Suprapubic skin (tissue), 4 donors: ENCODE measurements around the gene PLBD2. TPM values are rescaled to one million over a fixed set of nuclear protein-coding genes. Genes with fewer than 3 reads are reported as not detected.

ENCODE experiments used
- DNase-seq, 2 donors: peaks; one replicate each; pipeline ENCODE4 v3.0.0-alpha.2; 2019; ENCODE audit warnings: low spot score in 2 of 2
- H3K27ac ChIP-seq: fragments of 200-600 bp; sonication (generic); one replicate; pipeline ENCODE4 v1.5.1; 2019
- H3K27me3 ChIP-seq: fragments of 200-600 bp; sonication (generic); one replicate; pipeline ENCODE4 v1.5.1; 2019
- H3K36me3 ChIP-seq: fragments of 200-600 bp; sonication (generic); one replicate; pipeline ENCODE4 v1.5.1; 2019
- H3K4me1 ChIP-seq: fragments of 200-600 bp; sonication (generic); one replicate; pipeline ENCODE4 v1.5.1; 2019
- H3K4me3 ChIP-seq: fragments of 200-600 bp; sonication (generic); one replicate; pipeline ENCODE4 v1.5.1; 2019; ENCODE audit warnings: mild to moderate bottlenecking
- H3K9me3 ChIP-seq: fragments of 200-600 bp; sonication (generic); one replicate; pipeline ENCODE4 v1.5.1; 2019
- CTCF ChIP-seq, 2 donors: fragments of 200-600 bp in 1 of 2; fragments of 450-650 bp in 1 of 2; sonication (generic) in 1 of 2; IDR thresholded peaks; one replicate each; pipeline ENCODE4 v1.5.1; 2016 to 2019; ENCODE audit warnings: antibody characterized with exemption in 2 of 2, mild to moderate bottlenecking in 1 of 2, moderate library complexity in 1 of 2
- EP300 ChIP-seq: sonication (generic); formaldehyde crosslinking; IDR thresholded peaks from one replicate; pipeline ENCODE4 v1.6.1; 2017; ENCODE audit warnings: antibody characterized with exemption
- POLR2A ChIP-seq, 2 donors: fragments of 450-650 bp; IDR thresholded peaks; one replicate each; pipeline ENCODE4 v1.6.1; 2017; ENCODE audit warnings: antibody characterized with exemption in 2 of 2, mild to moderate bottlenecking in 2 of 2, moderate library complexity in 2 of 2
- POLR2AphosphoS5 ChIP-seq, 3 donors: sonication (generic); formaldehyde crosslinking; IDR thresholded peaks; one replicate each; pipeline ENCODE4 v1.6.1; 2017; ENCODE audit warnings: antibody characterized with exemption in 3 of 3
- WGBS: methylation state at CpG from one replicate; pipeline ENCODE4 v1.1.5; 2018; 5-methylcytosine and 5-hydroxymethylcytosine counted together
- total RNA-seq, 4 donors: library from RNA; depleted of rRNA; stranded (reverse); fragments of >200 nt; gene quantifications; one replicate each; pipeline ENCODE4 v1.1.0, GENCODE V29; 2016

The PLBD2 gene
- total RNA-seq, 4 donors from 2014 or later: 22.2 to 29.2 (median 27.3) TPM

GRCh38 chr12:113318046-113318656, 40.2 kb upstream of the PLBD2 start:
- Histone ChIP-seq H3K4me3 (no peak overlapping the region), H3K27ac (no peak overlapping the region), H3K4me1 (no peaks in the 10 kb centered on the region), H3K9me3 (no peaks in the 10 kb centered on the region), H3K27me3 (no peaks in the 10 kb centered on the region), H3K36me3 (peaks cover 85% of the 10 kb centered on the region)
- TF ChIP-seq POLR2A (IDR thresholded peaks at IDR 0.05) (no peak), POLR2AphosphoS5 (IDR thresholded peaks at IDR 0.05) (no peak), EP300 (no peak), CTCF (IDR thresholded peaks at IDR 0.05) (no peak)
- DNase-seq: no peak
- 96% methylated on average over 4 of the region's 4 CpGs for WGBS

GRCh38 chr12:113318900-113319628, 39.3 kb upstream of the PLBD2 start:
- DNase-seq: no peak
- H3K36me3 ChIP-seq: peaks cover 76% of the 10 kb centered on the region
- no peak overlapping the region for H3K27ac ChIP-seq
- no peaks in the 10 kb centered on the region for H3K27me3 ChIP-seq
- TF ChIP-seq CTCF (IDR thresholded peaks at IDR 0.05): no peak
- no peak for TF ChIP-seq POLR2A (IDR thresholded peaks at IDR 0.05)
- no peak for TF ChIP-seq POLR2AphosphoS5 (IDR thresholded peaks at IDR 0.05)
- TF ChIP-seq EP300: no peak
- no peaks in the 10 kb centered on the region for H3K9me3 ChIP-seq
- H3K4me1 ChIP-seq: no peaks in the 10 kb centered on the region
- WGBS: 96% methylated on average over 15 of the region's 15 CpGs
- no peak overlapping the region for H3K4me3 ChIP-seq

- H3K27me3 ChIP-seq: no peaks in the 10 kb centered on the region
- H3K36me3 ChIP-seq: peaks cover 63% of the 10 kb centered on the region
- DNase-seq: no peak
- no peaks in the 10 kb centered on the region for H3K4me1 ChIP-seq
- WGBS: 91% methylated on average over 5 of the region's 12 CpGs
- no peak overlapping the region for H3K4me3 ChIP-seq
- H3K9me3 ChIP-seq: no peaks in the 10 kb centered on the region
- no peak for TF ChIP-seq EP300
- no peak for TF ChIP-seq CTCF (IDR thresholded peaks at IDR 0.05)
- TF ChIP-seq POLR2A (IDR thresholded peaks at IDR 0.05): no peak
- TF ChIP-seq POLR2AphosphoS5 (IDR thresholded peaks at IDR 0.05): no peak
- no peak overlapping the region for H3K27ac ChIP-seq
These were observed 38.0 kb upstream of the PLBD2 start for GRCh38 chr12:113320401-113320800.

- Histone ChIP-seq H3K36me3 (peaks cover 47% of the 10 kb centered on the region), H3K27ac (no peak overlapping the region), H3K9me3 (no peaks in the 10 kb centered on the region), H3K27me3 (no peaks in the 10 kb centered on the region), H3K4me3 (no peak overlapping the region), H3K4me1 (peaks cover 5% of the 10 kb centered on the region)
- TF ChIP-seq POLR2A (IDR thresholded peaks at IDR 0.05): no peak
- no peak for TF ChIP-seq CTCF (IDR thresholded peaks at IDR 0.05)
- TF ChIP-seq EP300: no peak
- no peak for TF ChIP-seq POLR2AphosphoS5 (IDR thresholded peaks at IDR 0.05)
- no peak for DNase-seq
- WGBS: 86% methylated on average over 2 of the region's 2 CpGs
These were observed 36.0 kb upstream of the PLBD2 start for GRCh38 chr12:113322343-113322742.

- Histone ChIP-seq H3K4me1 (peaks cover 6% of the 10 kb centered on the region), H3K27ac (no peak overlapping the region), H3K36me3 (peaks cover 17% of the 10 kb centered on the region), H3K9me3 (no peaks in the 10 kb centered on the region), H3K27me3 (no peaks in the 10 kb centered on the region), H3K4me3 (no peak overlapping the region)
- no peak for DNase-seq
- no peak for TF ChIP-seq CTCF (IDR thresholded peaks at IDR 0.05)
- no peak for TF ChIP-seq EP300
- no peak for TF ChIP-seq POLR2AphosphoS5 (IDR thresholded peaks at IDR 0.05)
- TF ChIP-seq POLR2A (IDR thresholded peaks at IDR 0.05): no peak
- 54% methylated on average over 3 of the region's 3 CpGs for WGBS
These were observed 32.5 kb upstream of the PLBD2 start for GRCh38 chr12:113325916-113326315.
